IPS DF 4.7 (cell line): ENCODE results near the gene EPB41.

Experiments
- DNase-seq: peaks from one replicate; pipeline ENCODE4 v3.0.0-alpha.2; 2013; ENCODE audit warnings: low spot score; ENCODE audit errors: extremely low read depth

Gene EPB41

GRCh38 chr1:28890836-28891235 lies 23.5 kb upstream of the EPB41 start:
- no peak for DNase-seq

- DNase-seq, result no peak
These were observed 23.1 kb upstream of the EPB41 start for GRCh38 chr1:28891256-28891655.

DNA sequence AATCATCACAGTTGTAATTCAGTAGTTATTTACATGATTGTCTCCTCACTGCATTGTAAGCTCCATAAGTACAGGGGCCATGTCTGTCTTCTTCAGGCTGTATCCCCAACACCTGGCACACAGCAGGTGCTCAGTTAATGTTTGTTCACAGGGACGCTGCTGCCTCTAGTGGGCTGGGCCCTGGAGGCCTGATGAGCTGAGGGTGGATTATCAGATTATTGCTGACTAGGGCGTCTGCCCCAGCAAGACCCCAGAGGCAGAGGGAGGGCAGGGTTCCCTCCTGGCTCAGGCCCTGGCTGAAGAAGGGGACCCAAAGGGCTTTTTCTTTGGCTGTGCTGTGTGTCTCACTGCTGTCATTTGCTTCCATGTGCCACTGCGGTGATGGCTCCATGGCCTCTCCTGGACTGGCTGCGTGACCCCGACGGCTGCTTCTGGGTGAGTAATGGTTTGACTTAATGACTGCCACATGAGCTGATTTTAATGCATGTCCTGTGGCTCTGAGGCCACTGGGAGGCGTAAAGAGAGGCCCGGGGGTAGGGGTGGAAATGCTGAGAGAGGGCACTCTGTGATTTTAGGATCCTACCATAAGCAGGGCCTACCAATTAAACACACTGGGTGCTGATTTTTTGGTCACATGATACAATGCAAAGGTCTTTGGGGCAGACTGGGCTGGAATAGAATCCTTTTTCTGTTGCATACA lies 20.8 kb upstream of the EPB41 start:
- DNase-seq, result no peak

DNA sequence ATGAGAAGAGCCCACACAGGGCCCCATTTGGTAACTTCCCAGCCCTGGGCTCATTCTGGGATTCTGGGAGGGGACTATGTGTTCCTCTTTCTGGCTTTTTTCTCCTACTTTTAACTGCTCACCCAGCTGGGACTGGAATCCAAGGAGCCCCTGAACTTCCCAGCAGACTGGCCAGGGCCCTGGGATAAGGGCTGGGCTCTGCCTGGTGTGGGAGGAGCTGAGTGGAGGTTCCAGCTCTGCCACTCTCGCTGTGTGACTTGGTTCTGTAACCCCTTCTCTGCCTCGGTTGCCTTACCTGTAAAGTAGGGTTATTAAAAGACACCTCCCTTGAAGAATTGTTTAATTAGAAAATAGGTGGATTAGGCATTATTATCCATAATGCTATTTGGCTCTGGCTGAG lies 19.6 kb upstream of the EPB41 start:
- DNase-seq, result no peak

DNA sequence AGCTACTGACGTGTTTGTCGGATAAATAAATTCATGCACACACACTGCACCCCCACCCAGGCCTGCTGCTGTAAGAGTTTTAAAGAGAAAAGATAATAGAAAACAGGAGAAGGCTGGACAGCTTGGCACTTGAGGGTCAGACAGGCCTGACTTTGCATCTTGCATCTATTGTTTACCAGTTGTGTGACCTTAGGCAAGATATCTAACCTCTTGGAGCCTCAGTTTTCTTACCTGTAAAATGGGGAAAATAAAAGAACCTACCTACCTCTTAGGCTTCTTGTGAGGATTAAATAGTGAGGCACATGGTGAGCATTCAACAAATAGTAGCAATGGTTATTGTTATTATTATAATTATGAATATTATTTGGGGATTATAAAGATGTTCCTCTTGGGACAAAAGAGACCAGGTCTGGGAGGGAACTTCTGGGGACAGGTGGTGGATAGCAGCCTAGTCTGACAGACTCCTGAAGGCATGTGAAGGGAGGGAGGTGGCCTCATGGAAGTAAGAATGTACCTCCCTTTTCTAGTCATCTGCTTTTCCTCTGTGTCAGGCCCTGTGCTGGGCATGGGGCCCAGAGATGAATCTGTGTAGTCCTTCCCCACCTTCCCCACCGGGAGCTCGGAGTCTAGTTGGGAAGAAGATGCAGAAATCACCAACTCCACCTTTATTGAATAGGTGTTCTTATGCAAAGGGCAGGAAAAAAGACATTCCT lies 18.3 kb upstream of the EPB41 start:
- no peak for DNase-seq

DNA sequence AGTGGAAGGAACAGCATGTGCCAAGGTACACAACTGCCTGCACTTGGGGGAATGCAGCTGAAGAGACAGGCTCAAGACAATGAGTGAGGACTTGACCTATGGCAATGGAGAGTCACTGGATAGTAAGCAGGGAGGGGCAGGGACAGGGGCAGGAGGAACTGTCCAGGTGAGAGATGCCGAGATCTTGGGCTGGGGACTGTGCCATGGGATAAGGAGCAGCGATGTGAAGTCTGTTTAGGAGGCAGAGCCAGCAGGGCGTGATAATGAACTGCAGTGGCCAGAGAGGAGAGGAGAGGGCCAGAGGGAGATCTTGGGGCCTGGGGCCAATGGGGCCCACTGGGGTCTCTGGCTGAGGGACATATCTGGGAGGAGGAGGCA lies 17.8 kb upstream of the EPB41 start:
- DNase-seq, result no peak

- no peak for DNase-seq
These were observed 16.6 kb upstream of the EPB41 start for GRCh38 chr1:28897789-28898188.

- no peak for DNase-seq
These were observed 15.9 kb upstream of the EPB41 start for GRCh38 chr1:28898405-28898881.

GRCh38 chr1:28899267-28899666 lies 15.1 kb upstream of the EPB41 start:
- DNase-seq, result no peak

DNA sequence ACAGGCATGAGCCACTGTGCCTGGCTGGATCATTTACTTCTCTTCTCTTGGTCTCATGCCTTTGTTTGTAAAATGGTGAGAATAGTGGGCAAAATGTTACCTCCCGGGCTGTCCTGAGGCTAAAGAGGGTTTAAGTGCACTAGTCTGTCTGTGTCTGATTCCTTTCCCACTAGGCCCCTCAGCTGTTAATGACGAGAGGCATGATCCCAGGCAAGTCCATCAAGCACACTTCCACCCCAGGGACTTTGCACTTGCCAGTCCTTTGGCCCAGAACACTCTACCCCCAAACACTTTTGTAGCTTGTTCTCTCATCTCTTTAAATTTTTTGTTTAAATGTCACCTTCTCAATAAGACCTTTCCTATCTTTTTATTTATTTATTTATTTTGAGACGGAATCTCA lies 13.8 kb upstream of the EPB41 start:
- no peak for DNase-seq

- DNase-seq, result no peak
These were observed 11.6 kb upstream of the EPB41 start for GRCh38 chr1:28902738-28903137.

DNA sequence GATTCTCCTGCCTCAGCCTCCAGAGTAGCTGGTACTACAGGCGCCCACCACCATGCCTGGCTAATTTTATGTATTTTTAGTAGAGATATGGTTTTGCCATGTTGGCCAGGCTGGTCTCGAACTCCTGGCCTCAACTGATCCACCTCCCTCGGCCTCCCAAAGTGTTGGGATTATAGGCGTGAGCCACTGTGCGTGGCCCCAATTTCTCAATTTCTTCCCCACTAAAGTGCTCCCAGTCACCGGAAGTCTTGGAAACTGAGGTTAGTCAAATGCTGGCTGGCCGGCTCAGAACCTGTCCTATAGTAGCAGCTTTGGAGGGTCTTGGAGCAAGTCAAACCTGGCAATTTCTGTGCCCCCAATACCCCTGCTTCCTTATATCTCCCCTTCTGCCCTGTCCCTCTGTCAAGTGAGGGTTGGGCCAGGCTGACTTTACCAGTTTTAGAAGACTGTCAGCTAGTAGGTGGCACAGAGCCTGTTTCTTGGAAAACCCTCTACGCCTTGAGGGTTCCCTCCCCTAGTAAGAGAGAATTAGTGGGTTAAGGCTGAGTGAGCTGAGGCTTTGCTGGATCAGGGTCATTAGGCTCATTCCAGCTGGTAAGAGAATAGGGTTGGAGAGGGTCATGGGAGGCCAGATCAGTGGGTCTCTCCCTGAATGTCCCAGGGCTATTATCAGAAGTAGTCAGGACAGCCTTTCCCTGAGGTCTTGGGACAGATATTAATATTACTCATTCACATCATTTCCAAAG lies 8.3 kb upstream of the EPB41 start:
- no peak for DNase-seq

DNA sequence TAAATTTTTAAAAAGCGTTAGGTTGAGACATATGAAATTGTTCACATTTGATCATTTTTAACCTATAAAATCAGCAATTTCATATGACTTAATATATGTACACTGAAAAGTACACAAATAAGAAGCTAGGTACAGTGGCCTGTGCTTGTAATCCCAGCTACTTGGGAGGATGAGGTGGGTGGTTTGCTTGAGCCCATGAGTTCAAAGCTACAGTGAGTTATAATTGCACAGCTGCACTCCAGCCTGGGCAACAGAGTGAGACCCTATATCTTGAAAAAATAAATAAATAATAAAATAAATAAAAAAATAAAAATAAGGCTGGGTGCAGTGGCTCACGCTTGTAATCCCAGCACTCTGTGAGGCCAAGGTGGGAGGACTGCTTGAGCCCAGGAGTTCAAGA lies 5.2 kb upstream of the EPB41 start:
- DNase-seq, result no peak

GRCh38 chr1:28910379-28911115 lies 3.8 kb upstream of the EPB41 start:
- DNase-seq, result no peak

DNA sequence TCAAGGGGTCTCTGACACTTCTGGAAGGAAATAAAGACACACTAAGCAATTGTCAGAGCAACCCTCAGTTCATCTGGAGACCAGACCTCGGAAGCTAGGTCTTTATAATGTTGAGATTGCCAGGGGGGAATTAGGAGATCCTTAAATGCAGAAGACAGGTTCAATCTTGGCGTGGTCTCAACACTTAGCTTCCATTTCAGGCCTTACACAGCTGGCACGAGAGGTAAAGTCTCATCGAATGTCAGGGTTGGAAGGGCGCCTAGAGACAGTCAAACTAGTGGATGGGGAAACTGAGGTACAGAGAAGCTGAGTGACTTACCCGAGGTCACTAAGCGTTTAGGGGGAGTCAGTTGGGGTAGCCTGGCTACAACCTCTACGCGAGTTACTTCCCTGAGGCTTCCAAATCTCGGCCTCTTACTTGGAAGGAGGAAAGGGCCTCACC lies 562 bp upstream of the EPB41 start:
- no peak for DNase-seq

- DNase-seq, result no peak
These were observed 894 bp downstream of the EPB41 start for GRCh38 chr1:28915031-28915895.

DNA sequence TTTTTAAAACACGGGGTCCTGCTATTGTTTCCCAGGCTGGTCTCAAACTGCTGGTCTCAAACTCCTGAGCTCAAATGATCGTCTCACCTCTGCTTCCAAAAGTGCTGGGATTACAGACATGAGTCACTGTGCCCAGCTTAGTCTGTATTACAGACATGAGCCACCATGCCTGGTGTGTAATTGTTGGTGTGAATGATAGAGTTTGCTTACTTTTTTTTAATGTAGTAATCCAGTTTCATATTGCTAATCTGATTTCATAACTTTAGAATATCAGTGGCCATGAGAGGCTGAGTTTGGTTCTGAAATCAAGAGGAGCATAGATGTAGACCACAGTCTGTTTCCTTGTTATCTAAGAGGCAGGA lies 3.4 kb downstream of the EPB41 start:
- no peak for DNase-seq

DNA sequence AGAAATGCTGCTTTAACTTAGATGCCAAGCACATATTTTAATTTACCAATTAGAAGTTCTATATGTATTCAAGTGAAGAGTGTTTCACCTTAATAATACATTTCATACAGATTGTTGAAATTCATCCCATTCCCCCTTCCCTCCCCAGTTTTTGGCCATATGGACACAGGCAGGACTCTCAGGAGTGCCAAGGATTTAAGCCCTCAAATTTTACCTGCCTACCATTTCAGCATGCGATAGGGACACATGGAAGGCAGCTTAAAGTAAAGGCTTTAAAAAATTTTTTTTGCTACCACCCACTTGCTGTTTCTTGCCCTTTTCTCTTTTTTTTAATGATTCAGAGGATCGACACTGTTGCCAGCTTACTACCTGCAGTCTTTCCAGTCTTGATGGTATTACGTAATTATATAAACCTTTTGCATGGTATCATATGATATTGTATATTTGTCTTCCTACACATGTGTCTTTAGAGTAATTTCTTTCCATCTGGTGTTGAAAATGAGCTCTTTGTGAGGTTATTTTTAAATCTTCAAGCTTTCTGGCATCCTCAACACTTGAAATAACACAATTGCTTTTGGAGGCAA lies 7.0 kb downstream of the EPB41 start:
- no peak for DNase-seq

GRCh38 chr1:28925350-28925891 lies 11.1 kb downstream of the EPB41 start:
- DNase-seq, result no peak

DNA sequence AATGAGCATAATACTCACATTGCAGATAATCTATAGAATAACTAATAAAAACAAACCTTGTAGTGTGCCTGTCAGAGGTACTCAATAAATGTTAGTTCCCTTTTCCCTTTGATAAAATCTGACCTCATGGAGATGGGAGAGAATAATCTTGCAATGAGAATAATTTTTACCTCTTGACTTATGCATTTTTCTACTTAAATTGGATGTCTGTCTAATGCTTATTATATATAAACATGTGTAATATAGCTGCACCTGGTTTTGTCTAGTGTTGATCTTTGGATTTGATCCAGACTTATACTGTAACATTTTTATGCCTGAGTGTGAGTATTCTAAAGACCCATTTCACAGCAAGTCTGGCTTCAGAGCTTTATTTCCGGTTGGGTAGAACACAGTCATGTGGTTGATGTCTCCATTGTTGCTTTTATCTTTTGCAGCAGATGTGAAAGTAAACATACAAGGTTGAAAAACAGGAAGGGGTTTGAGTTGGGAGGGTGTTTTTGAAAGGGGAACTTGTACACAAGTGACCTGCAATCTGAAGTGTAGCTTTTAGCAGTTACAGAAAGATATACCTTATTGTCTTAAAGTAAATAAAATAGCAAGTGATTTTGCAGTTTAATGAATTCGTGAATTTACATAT lies 12.4 kb downstream of the EPB41 start:
- DNase-seq, result no peak
